ENCODE measurements around the gene COPS9. TPM values are rescaled to one million over a fixed set of nuclear protein-coding genes. Genes with fewer than 3 reads are reported as not detected.
A peak's percentile ranks its signal among the peaks of the same experiment; 100 is the strongest.

The COPS9 gene
- total RNA-seq, 1 donor from 2014 or later = 109 TPM

DNA sequence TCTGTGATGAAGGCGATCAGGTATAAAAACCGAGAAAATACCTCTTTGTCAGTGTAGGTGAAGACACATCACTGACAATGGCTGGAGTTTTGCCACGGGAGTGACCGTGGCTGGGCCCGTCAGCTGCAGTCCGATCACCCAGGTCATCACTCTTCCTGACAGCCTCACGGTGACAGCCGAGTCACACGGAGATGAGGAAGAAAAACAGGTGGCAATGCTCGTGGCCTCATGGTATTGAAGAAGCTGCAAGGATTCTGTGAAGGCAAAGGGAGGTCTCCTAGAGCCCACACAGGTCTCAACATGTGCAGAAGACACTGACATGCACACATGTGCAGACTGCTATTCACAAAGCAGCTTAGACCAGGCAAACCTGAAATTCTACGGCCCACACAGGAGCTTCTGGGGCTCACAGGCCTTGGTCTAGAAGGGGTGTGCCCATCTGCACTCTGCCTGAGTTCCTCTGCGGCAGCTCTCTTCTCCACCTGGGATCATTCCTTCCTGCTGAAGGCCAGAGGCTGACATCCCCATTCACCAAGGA is 7.4 kb downstream of the COPS9 start:
- no peaks in the 10 kb centered on the region for H3K27me3 ChIP-seq (ENCODE audit: low read depth)
- intact Hi-C loops (cut with DNase I) = no loop called here
- peaks cover 70% of the 10 kb centered on the region for H3K36me3 ChIP-seq
- no peaks in the 10 kb centered on the region for H3K9me3 ChIP-seq
- TF ChIP-seq, protein P1, sequence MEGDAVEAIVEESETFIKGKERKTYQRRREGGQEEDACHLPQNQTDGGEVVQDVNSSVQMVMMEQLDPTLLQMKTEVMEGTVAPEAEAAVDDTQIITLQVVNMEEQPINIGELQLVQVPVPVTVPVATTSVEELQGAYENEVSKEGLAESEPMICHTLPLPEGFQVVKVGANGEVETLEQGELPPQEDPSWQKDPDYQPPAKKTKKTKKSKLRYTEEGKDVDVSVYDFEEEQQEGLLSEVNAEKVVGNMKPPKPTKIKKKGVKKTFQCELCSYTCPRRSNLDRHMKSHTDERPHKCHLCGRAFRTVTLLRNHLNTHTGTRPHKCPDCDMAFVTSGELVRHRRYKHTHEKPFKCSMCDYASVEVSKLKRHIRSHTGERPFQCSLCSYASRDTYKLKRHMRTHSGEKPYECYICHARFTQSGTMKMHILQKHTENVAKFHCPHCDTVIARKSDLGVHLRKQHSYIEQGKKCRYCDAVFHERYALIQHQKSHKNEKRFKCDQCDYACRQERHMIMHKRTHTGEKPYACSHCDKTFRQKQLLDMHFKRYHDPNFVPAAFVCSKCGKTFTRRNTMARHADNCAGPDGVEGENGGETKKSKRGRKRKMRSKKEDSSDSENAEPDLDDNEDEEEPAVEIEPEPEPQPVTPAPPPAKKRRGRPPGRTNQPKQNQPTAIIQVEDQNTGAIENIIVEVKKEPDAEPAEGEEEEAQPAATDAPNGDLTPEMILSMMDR (IDR thresholded peaks at IDR 0.05) = no peak
- no peak for ATAC-seq
- no peak overlapping the region for H3K4me3 ChIP-seq
- peak; percentile 17 for DNase-seq
- H3K4me1 ChIP-seq = no peaks in the 10 kb centered on the region
- H3K27ac ChIP-seq = no peak overlapping the region

DNA sequence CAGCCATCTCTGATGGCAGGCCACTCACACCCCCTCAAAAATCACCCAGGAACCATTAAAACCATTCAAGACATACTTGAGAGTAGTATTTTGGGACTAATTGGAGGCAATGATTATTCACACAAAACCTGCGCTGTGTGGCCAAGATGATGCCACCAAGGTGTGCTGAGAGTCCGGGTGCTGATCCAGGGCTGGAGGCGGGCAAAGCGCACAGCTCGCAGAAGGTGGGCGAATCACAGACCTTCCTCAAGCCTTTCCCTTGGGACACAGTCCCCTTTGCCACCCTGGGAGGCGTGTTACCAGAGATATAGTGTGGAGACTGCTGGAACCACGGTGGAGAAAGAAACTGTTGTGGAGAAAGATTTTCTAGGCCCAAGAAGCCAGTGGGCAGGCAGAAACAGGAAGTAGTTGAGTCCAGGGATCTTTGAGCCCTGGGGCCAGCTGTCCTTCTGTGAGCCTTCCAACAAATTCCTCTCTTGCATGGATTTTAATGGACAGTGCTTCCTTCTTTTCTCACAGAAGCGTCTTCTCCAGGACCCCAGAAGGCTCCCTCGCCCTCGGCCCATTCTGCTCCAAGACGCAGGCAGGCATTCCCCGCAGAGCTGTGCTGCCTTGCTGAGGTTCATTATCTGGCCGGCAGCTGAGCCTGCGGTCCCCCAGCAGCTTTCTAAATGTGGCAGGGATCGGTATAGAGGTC is 8.0 kb downstream of the COPS9 start:
- TF ChIP-seq, protein P1 (IDR thresholded peaks at IDR 0.05) = no peak
- ATAC-seq (no peak), DNase-seq (no peak)
- H3K27me3 ChIP-seq (ENCODE audit: low read depth) = no peaks in the 10 kb centered on the region
- no peak overlapping the region for H3K27ac ChIP-seq
- H3K4me3 ChIP-seq = no peak overlapping the region
- H3K9me3 ChIP-seq = no peaks in the 10 kb centered on the region
- peaks cover 64% of the 10 kb centered on the region for H3K36me3 ChIP-seq
- H3K4me1 ChIP-seq = no peaks in the 10 kb centered on the region
- intact Hi-C loops (cut with DNase I) = no loop called here

DNA sequence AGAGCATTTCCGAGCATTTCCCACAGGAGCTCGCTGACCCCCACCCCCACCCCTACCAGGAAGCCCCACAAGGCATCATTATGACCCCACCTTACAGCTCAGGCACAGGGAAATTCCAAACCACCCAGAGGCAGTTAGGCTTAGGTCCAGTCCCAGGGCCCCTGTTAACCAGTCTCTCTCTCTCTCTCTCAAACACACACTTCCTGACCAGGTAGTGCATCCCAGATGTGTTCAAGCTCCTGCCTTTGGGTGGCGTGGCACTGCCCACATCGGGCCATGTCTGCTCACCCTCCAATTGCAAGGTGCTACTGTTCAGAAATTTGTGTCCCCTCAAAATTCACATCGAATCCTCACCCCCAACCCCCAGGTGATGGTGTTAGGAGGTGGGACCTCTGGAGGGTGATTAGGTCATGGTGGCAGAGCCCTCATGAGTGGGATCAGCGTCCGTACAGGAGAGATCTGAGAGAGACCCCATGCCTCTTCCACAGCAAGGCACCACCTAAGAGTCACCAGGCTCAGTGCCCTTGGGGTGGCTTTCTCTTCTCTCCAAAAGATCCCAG is 8.8 kb downstream of the COPS9 start:
- no peak for DNase-seq
- TF ChIP-seq, protein P1 (IDR thresholded peaks at IDR 0.05) = no peak

DNA sequence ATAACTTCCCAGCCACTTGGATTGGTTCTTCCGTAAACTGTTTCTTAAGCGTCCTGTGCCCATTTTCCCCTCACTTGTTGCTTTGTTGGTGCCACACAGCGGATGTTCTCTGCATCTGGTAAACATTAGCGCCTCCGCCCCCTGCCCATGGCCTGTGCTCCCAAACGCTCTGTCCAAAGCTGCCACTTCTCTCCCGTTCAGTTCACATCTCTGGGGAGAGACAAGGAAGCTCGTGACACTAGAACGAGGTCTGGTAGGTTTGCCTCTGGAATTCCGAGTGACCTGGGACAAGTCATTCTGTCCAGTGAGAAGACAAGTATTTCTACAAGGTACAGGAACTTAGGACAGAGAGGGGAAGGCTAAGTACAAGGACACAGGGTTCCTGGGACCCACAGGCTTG is 9.4 kb downstream of the COPS9 start:
- TF ChIP-seq, protein P1 (IDR thresholded peaks at IDR 0.05) = no peak
- peaks cover 50% of the 10 kb centered on the region for H3K36me3 ChIP-seq
- peak; percentile 11 for DNase-seq

More for the DNA sequence above, 8.8 kb downstream of the COPS9 start:
- Histone ChIP-seq H3K27me3 (ENCODE audit: low read depth) (no peaks in the 10 kb centered on the region), H3K9me3 (no peaks in the 10 kb centered on the region), H3K36me3 (peaks cover 56% of the 10 kb centered on the region), H3K4me3 (no peak overlapping the region), H3K4me1 (no peaks in the 10 kb centered on the region), H3K27ac (no peak overlapping the region)
- intact Hi-C loops (cut with DNase I) = no loop called here
- no peak for ATAC-seq

DNA sequence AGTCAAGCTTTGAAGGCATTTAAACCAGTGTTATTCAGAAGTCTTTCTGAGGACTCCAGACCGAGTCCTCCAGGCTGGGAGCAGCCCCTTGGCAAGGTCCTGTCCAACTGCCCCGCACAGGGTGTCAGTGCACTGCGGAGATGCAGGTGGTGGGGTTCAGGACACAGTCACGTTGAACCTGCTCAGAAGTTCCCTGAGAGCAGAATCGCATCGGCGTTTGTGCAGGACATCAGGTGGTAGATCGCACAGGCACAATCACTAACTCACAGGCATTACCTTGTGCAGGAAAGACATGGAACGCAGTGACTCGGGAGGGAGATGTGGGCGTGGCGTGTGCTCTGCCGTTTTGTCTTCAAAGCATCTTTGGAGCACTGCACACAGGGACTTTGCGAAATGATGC is 10.4 kb downstream of the COPS9 start:
- intact Hi-C loops (cut with DNase I) = no loop called here
- Histone ChIP-seq H3K4me1 (no peaks in the 10 kb centered on the region), H3K9me3 (no peaks in the 10 kb centered on the region), H3K36me3 (peaks cover 40% of the 10 kb centered on the region), H3K27me3 (ENCODE audit: low read depth) (no peaks in the 10 kb centered on the region), H3K4me3 (no peak overlapping the region), H3K27ac (no peak overlapping the region)
- DNase-seq = peak; percentile 17
- TF ChIP-seq, protein P1 (IDR thresholded peaks at IDR 0.05) = no peak
- ATAC-seq = no peak

More for the DNA sequence above, 9.4 kb downstream of the COPS9 start:
- ATAC-seq = no peak
- H3K9me3 ChIP-seq = no peaks in the 10 kb centered on the region
- intact Hi-C loops (cut with DNase I) = no loop called here
- H3K27ac ChIP-seq = no peak overlapping the region
- H3K4me3 ChIP-seq = no peak overlapping the region
- H3K27me3 ChIP-seq (ENCODE audit: low read depth) = no peaks in the 10 kb centered on the region
- H3K4me1 ChIP-seq = no peaks in the 10 kb centered on the region

Data from lower lobe of right lung (tissue), 2 donors.